ENCODE data around the gene NRG4.
"Not testable (repeated sequence)": the region's sequence is repeated elsewhere in the genome, so short reads cannot be mapped to it uniquely, and the experiment has no call there.

The NRG4 gene

DNA sequence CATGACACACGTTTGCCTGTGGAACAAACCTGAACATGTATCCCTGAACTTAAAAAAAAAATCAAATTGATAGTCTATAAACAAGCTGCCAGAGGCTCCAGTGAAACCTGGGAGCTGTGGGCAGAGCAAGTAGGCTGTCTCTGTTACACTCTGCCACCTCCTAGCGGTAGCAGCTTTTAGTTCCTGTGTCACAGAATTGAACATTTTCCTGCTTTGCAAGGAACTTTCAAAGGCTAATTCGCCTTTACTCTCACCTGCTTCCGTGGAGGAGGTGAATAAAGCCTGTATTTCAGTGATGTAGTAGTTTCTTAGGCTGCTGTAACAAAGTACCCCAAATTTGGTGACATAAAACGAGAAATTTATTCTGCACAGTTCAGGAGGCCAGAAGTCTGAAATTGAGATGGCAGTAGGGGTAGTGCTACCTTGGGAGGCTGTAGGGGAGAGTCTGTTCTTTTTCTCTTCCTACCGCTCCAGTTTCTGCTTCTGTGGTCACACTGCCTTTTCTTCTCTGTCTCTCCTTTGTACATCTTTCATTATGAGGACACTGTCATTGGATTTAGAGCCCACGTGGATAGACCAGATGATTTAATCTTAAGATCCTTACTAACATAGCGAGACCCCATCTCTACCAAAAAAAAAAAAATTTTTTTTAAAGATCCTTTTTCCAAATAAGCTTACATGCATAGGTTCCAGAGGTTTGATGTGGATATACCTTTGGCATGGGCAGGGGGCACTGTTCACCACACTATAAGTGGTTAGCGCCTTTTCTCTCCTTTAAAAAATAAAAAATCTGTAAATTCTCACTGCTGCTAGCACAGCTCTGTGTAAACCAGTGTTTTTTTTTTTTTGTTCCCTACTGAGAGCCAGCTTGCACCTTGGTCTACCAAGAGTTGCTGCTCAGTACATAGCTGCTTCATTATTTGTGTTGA, 83.3 kb downstream of the NRG4 start:
- in situ Hi-C loops (cut with HindIII; ENCODE audit: low sequenced_read_pairs): no loop called here

GRCh38 chr15:75927601-75928000, 84.6 kb downstream of the NRG4 start:
- in situ Hi-C loops (cut with HindIII; ENCODE audit: low sequenced_read_pairs): no loop called here

GRCh38 chr15:75926931-75927330, 85.3 kb downstream of the NRG4 start:
- in situ Hi-C loops (cut with HindIII; ENCODE audit: low sequenced_read_pairs): no loop called here

GRCh38 chr15:75925440-75925839, 86.8 kb downstream of the NRG4 start:
- in situ Hi-C loops (cut with HindIII; ENCODE audit: low sequenced_read_pairs): no loop called here

GRCh38 chr15:75924576-75924975, 87.6 kb downstream of the NRG4 start:
- in situ Hi-C loops (cut with HindIII; ENCODE audit: low sequenced_read_pairs): no loop called here

DNA sequence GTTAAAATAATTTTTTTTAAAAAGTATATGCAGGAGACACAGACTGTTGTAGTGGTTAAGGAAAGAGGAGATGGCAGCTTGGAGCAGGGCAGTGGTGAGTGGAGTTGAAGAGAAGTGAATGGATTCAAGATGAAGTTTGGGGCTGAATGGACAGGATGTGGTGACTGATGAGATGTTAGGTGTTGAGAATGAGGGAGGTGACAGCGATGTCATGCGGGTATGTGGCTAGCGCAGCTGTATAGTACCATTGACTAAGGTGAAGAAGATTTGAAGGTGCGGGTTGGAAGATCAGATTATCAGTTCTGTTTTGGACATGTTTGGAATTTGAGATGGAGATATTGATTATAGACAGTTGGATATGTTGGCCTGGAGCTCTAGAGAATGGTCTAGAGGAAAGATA, 88.5 kb downstream of the NRG4 start:
- in situ Hi-C loops (cut with HindIII; ENCODE audit: low sequenced_read_pairs): no loop called here

DNA sequence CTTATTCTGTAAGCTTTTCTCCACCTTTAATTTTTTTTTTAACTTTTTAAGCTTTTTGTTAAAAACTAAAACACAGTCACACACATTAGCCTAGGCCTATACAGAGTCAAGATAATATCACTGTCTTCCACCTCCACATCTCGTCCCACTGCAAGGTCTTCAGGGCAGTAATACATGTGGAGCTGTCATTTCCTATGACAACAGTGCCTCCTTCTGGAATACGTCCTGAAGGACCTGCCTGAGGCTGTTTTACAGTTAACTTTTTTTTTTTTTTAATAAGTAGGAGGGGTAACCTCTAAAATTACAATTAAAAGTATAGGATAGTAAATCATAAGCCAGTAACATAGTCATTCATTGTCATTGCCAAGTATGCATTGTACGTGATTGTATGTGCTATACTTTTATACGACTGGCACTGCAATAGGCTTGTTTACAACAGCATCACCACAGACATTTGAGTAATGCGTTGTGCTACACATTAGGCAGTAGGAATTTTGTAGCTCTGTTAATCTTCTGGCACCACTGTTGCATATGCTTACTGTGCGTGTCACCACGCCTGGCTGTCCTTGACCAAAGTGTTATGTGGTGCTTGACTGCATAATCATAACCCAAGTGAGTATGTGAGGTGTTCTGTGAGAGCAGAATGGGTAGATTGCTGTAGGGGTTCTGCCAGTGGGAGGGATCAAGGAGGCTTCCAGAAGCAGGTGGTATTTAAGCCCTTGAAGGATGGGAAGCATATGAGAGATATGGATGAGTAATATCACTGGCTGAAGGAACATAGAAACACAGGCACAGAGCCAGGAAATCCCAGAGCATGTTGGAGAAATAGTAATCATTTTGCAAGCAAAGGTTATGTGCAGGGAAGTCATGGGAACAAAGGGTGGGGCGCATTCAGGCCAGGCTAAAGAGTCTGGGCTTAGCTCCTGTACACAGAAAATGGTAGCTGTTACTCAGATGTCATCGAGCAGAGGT, 90.2 kb downstream of the NRG4 start:
- in situ Hi-C loops (cut with HindIII; ENCODE audit: low sequenced_read_pairs): no loop called here

DNA sequence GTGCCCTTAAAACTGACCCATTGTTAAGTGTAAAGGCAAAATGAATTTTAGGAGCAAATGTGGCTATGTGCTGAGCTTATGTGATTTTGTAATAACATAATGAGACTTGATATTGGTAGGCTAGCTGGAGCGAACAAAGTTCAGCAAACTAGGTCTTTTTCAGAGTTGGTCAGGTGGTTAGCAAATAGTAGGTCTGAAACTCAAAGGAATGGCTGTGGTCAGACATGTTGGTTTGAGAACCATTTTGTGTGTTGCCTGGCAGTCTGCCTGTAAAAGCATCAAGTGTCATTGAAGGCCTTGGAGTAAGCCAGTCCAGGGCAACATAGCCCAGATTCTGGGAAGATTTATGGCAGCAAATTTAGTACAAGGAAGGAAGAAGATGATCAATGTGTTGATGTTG, 92.1 kb downstream of the NRG4 start:
- in situ Hi-C loops (cut with HindIII; ENCODE audit: low sequenced_read_pairs): no loop called here

- in situ Hi-C loops (cut with HindIII; ENCODE audit: low sequenced_read_pairs): no loop called here
These were observed 94.1 kb downstream of the NRG4 start for GRCh38 chr15:75918135-75918534.

DNA sequence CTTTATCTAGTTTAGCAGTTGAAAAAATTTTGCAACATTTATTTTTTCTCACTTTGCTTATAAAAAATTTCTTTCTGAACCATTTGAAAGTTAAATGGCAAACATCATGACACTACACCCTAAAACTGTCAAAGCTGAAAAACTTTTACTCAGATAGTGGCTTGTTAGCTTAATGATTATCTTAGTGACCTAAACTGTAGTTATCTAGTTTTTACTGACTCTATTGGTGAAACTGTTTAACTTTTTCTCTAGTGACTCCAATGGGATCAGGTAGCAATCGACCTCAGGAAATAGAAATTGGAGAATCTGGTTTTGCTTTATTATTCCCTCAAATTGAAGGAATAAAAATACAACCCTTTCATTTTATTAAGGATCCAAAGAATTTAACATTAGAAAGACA, 95.2 kb downstream of the NRG4 start:
- in situ Hi-C loops (cut with HindIII; ENCODE audit: low sequenced_read_pairs): no loop called here

GRCh38 chr15:75910355-75910754, 101.9 kb downstream of the NRG4 start:
- in situ Hi-C loops (cut with HindIII; ENCODE audit: low sequenced_read_pairs): not testable (repeated sequence)

- in situ Hi-C loops (cut with HindIII; ENCODE audit: low sequenced_read_pairs): no loop called here
These were observed 107.0 kb downstream of the NRG4 start for GRCh38 chr15:75905231-75905630.

- in situ Hi-C loops (cut with HindIII; ENCODE audit: low sequenced_read_pairs): no loop called here
These were observed 108.6 kb downstream of the NRG4 start, which contains the start of gene FBXO22 for GRCh38 chr15:75903331-75904239. FBXO22 (plus strand) TSS chr15:75903878; CDS start chr15:75903964, 86 bp downstream.

DNA sequence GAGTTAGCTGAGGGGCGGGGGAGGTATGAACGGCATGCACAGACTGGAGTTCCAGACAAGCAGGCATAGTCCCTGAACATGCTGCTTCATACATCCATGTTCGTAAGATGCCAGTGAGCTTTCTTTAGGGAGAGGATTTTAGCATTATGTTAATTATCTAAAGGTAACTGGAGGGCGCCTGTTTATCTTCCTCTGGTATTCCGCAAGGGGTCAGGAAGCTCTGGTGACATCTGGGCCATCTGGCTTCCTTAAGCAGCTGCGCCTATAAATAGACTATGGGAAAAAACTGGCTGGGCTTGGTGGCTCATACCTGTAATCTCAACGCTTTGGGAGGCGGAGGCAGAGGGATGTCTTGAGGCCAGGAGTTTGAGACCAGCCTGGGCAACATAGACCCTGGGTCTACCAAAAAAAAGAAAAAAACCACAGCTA, 110.1 kb downstream of the NRG4 start:
- in situ Hi-C loops (cut with HindIII; ENCODE audit: low sequenced_read_pairs): no loop called here

DNA sequence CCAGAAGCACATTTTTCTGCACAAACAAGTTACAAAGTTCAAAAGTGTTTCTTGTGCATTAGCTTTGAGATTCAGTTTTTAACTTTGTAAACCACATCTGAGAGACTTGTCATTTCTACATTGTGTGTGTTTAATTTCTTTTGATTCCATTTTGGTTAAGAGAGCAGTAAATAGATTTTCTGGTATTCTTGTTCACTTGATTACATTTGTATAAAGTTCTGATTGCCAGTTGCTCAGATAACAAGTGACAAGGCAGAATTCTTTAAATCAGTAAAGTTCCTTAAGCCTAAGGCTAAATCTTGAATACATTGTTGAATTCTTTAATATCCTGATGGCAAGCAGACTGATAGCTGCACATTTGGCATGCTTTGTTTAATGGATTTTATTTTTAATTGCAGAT, 111.6 kb downstream of the NRG4 start:
- in situ Hi-C loops (cut with HindIII; ENCODE audit: low sequenced_read_pairs): no loop called here

GRCh38 chr15:75895731-75896130, 116.5 kb downstream of the NRG4 start:
- in situ Hi-C loops (cut with HindIII; ENCODE audit: low sequenced_read_pairs): no loop called here

DNA sequence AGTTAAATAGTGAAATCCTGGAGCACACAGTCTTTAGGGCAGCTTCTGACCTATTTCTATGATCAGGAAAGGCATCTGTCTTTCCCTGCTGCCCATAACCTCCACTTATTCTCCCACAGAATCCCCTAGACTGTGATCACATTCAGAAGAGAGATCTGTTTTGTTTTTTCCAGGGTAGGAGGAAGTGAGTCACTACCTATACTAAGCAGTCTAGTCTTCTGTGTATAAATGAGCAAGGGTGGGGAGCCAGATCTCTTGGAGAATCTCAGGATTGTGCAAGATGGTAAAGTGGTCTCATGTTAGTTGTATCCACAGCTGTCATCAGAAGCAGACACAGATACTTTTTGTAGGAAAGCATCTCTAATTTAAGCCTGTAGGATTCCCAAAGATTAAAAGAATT, 120.3 kb downstream of the NRG4 start:
- in situ Hi-C loops (cut with HindIII; ENCODE audit: low sequenced_read_pairs): no loop called here
